H1 (cell line): ENCODE results near the gene TRIM50. TPM values are rescaled to one million over a fixed set of nuclear protein-coding genes. Genes with fewer than 3 reads are reported as not detected.
A peak's percentile ranks its signal among the peaks of the same experiment; 100 is the strongest.

Experiments used
- CTCF ChIA-PET: fragments of 300-600 bp; sonication (Branson Sonifier 250); formaldehyde crosslinking; loops from one replicate; lab custom pipeline; 2021; ENCODE audit not compliant: partially characterized antibody; lab: Charles Lee
- POLR2A ChIA-PET: fragments of 300-600 bp; sonication (Branson Sonifier 250); formaldehyde crosslinking; loops from one replicate; lab custom pipeline; 2021; ENCODE audit warnings: inconsistent platforms; ENCODE audit not compliant: partially characterized antibody; lab: Charles Lee
- DNase-seq, 2 experiments: peaks; one replicate each; pipeline versions ENCODE4 v3.0.0 to v3.0.0-alpha.2; 2010 to 2022; ENCODE audit warnings: low spot score in 2 of 2, low read depth in 1 of 2, mixed read lengths in 1 of 2
- FAIRE-seq: peaks from 2 replicates; lab custom pipeline; 2011; peaks lifted over from hg19 to GRCh38; lab: Jason Lieb, UNC
- H2AFZ ChIP-seq: 2 replicates; pipeline ENCODE4 v1.8.1; 2012; ENCODE audit warnings: low read length, inconsistent platforms
- H2AK5ac ChIP-seq: 2 replicates; pipeline ENCODE4 v1.6.1; 2013; ENCODE audit warnings: low read depth, low read length
- H2BK120ac ChIP-seq: replicated peaks from 2 replicates; pipeline ENCODE3; 2013; ENCODE audit warnings: low read depth, low read length, inconsistent platforms
- H2BK12ac ChIP-seq: 2 replicates; pipeline ENCODE4 v1.6.1; 2013; ENCODE audit warnings: low read depth, low read length
- H2BK15ac ChIP-seq: 2 replicates; pipeline ENCODE4 v1.6.1; 2013; ENCODE audit warnings: low read length
- H2BK20ac ChIP-seq: 2 replicates; pipeline ENCODE4 v1.6.1; 2013; ENCODE audit warnings: low read length
- H2BK5ac ChIP-seq: 2 replicates; pipeline ENCODE4 v1.6.1; 2013; ENCODE audit warnings: low read depth, low read length
- H3K14ac ChIP-seq: 2 replicates; pipeline ENCODE4 v1.6.1; 2013; ENCODE audit warnings: inconsistent platforms; ENCODE audit not compliant: insufficient read length
- H3K18ac ChIP-seq: 2 replicates; pipeline ENCODE4 v1.6.1; 2013; ENCODE audit warnings: low read length; ENCODE audit errors: extremely low read depth
- H3K23ac ChIP-seq: 2 replicates; pipeline ENCODE4 v1.6.1; 2013; ENCODE audit warnings: inconsistent platforms; ENCODE audit not compliant: insufficient read length
- H3K23me2 ChIP-seq: 2 replicates; pipeline ENCODE4 v1.6.1; 2013; ENCODE audit warnings: low read depth, low read length
- H3K27ac ChIP-seq: 2 replicates; pipeline ENCODE4 v1.6.1; 2011; ENCODE audit warnings: low read depth, low read length, inconsistent platforms
- H3K27me3 ChIP-seq, 4 experiments: replicated peaks in 1 of 4; 1 replicate in 1 of 4; 2 replicates in 3 of 4; pipeline versions ENCODE4 v1.6.1 to v1.8.1; 2011 to 2013; ENCODE audit warnings: low read length in 3 of 4, mild to moderate bottlenecking in 3 of 4, inconsistent platforms in 2 of 4, mixed read lengths in 2 of 4, moderate library complexity in 1 of 4; ENCODE audit not compliant: control insufficient read depth in 3 of 4, insufficient read depth in 3 of 4; ENCODE audit errors: extremely low read depth in 1 of 4
- H3K36me3 ChIP-seq, 4 experiments: 2 replicates each; pipeline versions ENCODE4 v1.6.1 to v1.8.1; 2011 to 2013; ENCODE audit warnings: mild to moderate bottlenecking in 4 of 4, low read length in 3 of 4, moderate library complexity in 2 of 4, control low read depth in 1 of 4, inconsistent platforms in 1 of 4; ENCODE audit not compliant: insufficient read depth in 4 of 4, control insufficient read depth in 2 of 4
- H3K4ac ChIP-seq: replicated peaks from 2 replicates; pipeline ENCODE3; 2013; ENCODE audit warnings: low read length, low read depth, mixed read lengths, inconsistent platforms; ENCODE audit not compliant: insufficient read length
- H3K4me1 ChIP-seq, 4 experiments: replicated peaks in 1 of 4; 1 replicate in 1 of 4; 2 replicates in 3 of 4; pipeline versions ENCODE4 v1.6.1 to v1.8.1; 2011 to 2013; ENCODE audit warnings: low read length in 3 of 4, inconsistent platforms in 2 of 4, mixed read lengths in 1 of 4; ENCODE audit not compliant: insufficient read depth in 4 of 4, control insufficient read depth in 3 of 4
- H3K4me2 ChIP-seq, 2 experiments: 2 replicates each; pipeline versions ENCODE4 v1.6.1 to v1.8.1; 2011 to 2013; ENCODE audit warnings: low read depth in 2 of 2, low read length in 2 of 2, control low read depth in 1 of 2, inconsistent platforms in 1 of 2, mild to moderate bottlenecking in 1 of 2; ENCODE audit not compliant: insufficient read depth in 1 of 2
- H3K4me3 ChIP-seq, 4 experiments: fragments of 200-600, 300-600 bp in 1 of 4; sonication (generic), shearing (Covaris generic), sonication (Bioruptor Twin) in 1 of 4; 2 replicates each; pipeline versions ENCODE4 v1.5.1 to v1.8.1; 2011 to 2016; ENCODE audit warnings: low read length in 4 of 4, low read depth in 3 of 4, control low read depth in 2 of 4, inconsistent platforms in 2 of 4, mild to moderate bottlenecking in 2 of 4, mixed read lengths in 1 of 4, moderate library complexity in 1 of 4; ENCODE audit not compliant: insufficient read depth in 2 of 4; ENCODE audit errors: extremely low read depth in 1 of 4
- H3K56ac ChIP-seq: replicated peaks from 2 replicates; pipeline ENCODE3; 2013; ENCODE audit warnings: low read depth, mild to moderate bottlenecking, mixed read lengths, low read length, inconsistent platforms; ENCODE audit not compliant: insufficient read length
- H3K79me1 ChIP-seq: 2 replicates; pipeline ENCODE4 v1.6.1; 2013; ENCODE audit warnings: low read depth, low read length, control low read depth
- H3K79me2 ChIP-seq, 2 experiments: 2 replicates each; pipeline versions ENCODE4 v1.6.1 to v1.8.1; 2012 to 2013; ENCODE audit warnings: low read length in 2 of 2, mild to moderate bottlenecking in 2 of 2, inconsistent platforms in 1 of 2; ENCODE audit not compliant: insufficient read depth in 2 of 2, control insufficient read depth in 1 of 2
- H3K9ac ChIP-seq, 4 experiments: replicated peaks in 1 of 4; 1 replicate in 1 of 4; 2 replicates in 3 of 4; pipeline versions ENCODE4 v1.6.1 to v1.8.1; 2011 to 2013; ENCODE audit warnings: low read depth in 3 of 4, low read length in 3 of 4, control low read depth in 2 of 4, mild to moderate bottlenecking in 2 of 4, moderate library complexity in 2 of 4, inconsistent platforms in 1 of 4; ENCODE audit errors: extremely low read depth in 1 of 4
- H3K9me3 ChIP-seq, 2 experiments: 2 replicates each; pipeline versions ENCODE4 v1.6.1 to v1.8.1; 2012 to 2013; ENCODE audit warnings: mild to moderate bottlenecking in 2 of 2, moderate library complexity in 2 of 2, control low read depth in 1 of 2, inconsistent platforms in 1 of 2, low read depth in 1 of 2, low read length in 1 of 2, mixed read lengths in 1 of 2; ENCODE audit not compliant: insufficient read depth in 2 of 2
- H4K20me1 ChIP-seq, 2 experiments: replicated peaks in 1 of 2; 2 replicates each; pipeline versions ENCODE3 to v1.8.1; 2011 to 2013; ENCODE audit warnings: inconsistent platforms in 2 of 2, low read length in 2 of 2, mild to moderate bottlenecking in 1 of 2; ENCODE audit not compliant: insufficient read depth in 2 of 2, control insufficient read depth in 1 of 2
- H4K5ac ChIP-seq: 2 replicates; pipeline ENCODE4 v1.6.1; 2013; ENCODE audit warnings: low read length, low read depth, mixed read lengths, inconsistent platforms; ENCODE audit not compliant: insufficient read length
- H4K8ac ChIP-seq: 2 replicates; pipeline ENCODE4 v1.8.0; 2013; ENCODE audit warnings: mild to moderate bottlenecking, moderate library complexity, low read length, inconsistent platforms; ENCODE audit not compliant: insufficient read depth; ENCODE audit errors: extremely low read depth
- H4K91ac ChIP-seq: replicated peaks from 2 replicates; pipeline ENCODE3; 2013; ENCODE audit warnings: low read length, mixed read lengths, inconsistent platforms; ENCODE audit not compliant: insufficient read length
- BCL11A ChIP-seq, 2 experiments: IDR thresholded peaks; one replicate each; pipeline ENCODE4 v1.6.1; 2011; ENCODE audit warnings: low read depth in 2 of 2, low read length in 2 of 2, mild to moderate bottlenecking in 2 of 2
- CREB1 ChIP-seq: IDR thresholded peaks from 2 replicates; pipeline ENCODE4 v1.6.1; 2012; ENCODE audit warnings: inconsistent platforms
- HDAC6 ChIP-seq: IDR thresholded peaks from one replicate; pipeline ENCODE4 v1.7.1; 2012; ENCODE audit warnings: low read depth, mild to moderate bottlenecking, inconsistent platforms, low read length, moderate library complexity
- POLR2AphosphoS5 ChIP-seq: IDR thresholded peaks from 2 replicates; pipeline ENCODE4 v1.6.1; 2011; ENCODE audit warnings: low read depth, low read length
- SIN3A ChIP-seq, 2 experiments: IDR thresholded peaks in 1 of 2; conservative IDR thresholded peaks in 1 of 2; 2 replicates each; pipeline ENCODE4 v1.6.1; 2011 to 2012; ENCODE audit warnings: low read length in 2 of 2, improper control_type of control experiment in 1 of 2, low read depth in 1 of 2, mild to moderate bottlenecking in 1 of 2
- WGBS, 2 experiments: shearing (Covaris generic) in 1 of 2; methylation state at CpG; one replicate each; pipeline versions ENCODE4 v1.1.6 to v1.1.7; 2013 to 2015; ENCODE audit warnings: low lambda C conversion rate in 2 of 2, mixed read lengths in 2 of 2, inconsistent platforms in 1 of 2, low coverage in 1 of 2, missing lambda C conversion rate in 1 of 2; ENCODE audit not compliant: insufficient replicate concordance in 2 of 2, insufficient coverage in 1 of 2, insufficient read length in 1 of 2; ENCODE audit errors: extremely low coverage in 1 of 2, missing lambda C conversion rate in 1 of 2; 5-methylcytosine and 5-hydroxymethylcytosine counted together
- polyA plus RNA-seq, 7 experiments: library from polyadenylated mRNA; depleted of rRNA in 3 of 7; stranded (reverse) in 5 of 7; unstranded in 2 of 7; fragments of >200 nt in 5 of 7; fragments of 200-250 nt in 2 of 7; gene quantifications; 1 replicate in 5 of 7; 2 replicates in 1 of 7; 4 replicates in 1 of 7; pipeline versions ENCODE4 v1.2.1 to v1.2.3, GENCODE V29; 2011 to 2013; ENCODE audit warnings: missing spikeins in 2 of 7, mixed read lengths in 2 of 7
- total RNA-seq: library from RNA; stranded (reverse); fragmentation: NEBNext Ultra II Directional; extraction: Animal tissue kit (Norgen Biotek cat#: 25700); gene quantifications from 2 replicates; pipeline ENCODE4 v1.2.1, GENCODE V29; 2021

TRIM50 gene
- total and polyA plus RNA-seq, 2 of the 8 experiments (the other 6 are each of a cell fraction or from before 2014, with no cell fraction given): 0.12 TPM; not detected in 1

GRCh38 chr7:73345951-73346350 is 18.1 kb upstream of the TRIM50 start:
- WGBS, 2 experiments: 66% methylated on average over 8 of the region's 8 CpGs; no CpG with 5 or more reads in 1 of the 2 experiments
- Histone ChIP-seq H2BK12ac (no peak overlapping the region), H3K14ac (no peak overlapping the region), H3K23me2 (no peaks in the 10 kb centered on the region), H2AK5ac (no peak overlapping the region), H4K8ac (no peak overlapping the region), H3K4me2 (no peak overlapping the region), H2BK20ac (no peak overlapping the region), H2BK15ac (no peak overlapping the region), H4K20me1 (no peaks in the 10 kb centered on the region), H3K9me3 (no peaks in the 10 kb centered on the region), H3K18ac (no peak overlapping the region), H4K5ac (no peak overlapping the region)
- POLR2A ChIA-PET: no interaction called here
- no peak for DNase-seq
- no peak for TF ChIP-seq SIN3A (conservative IDR thresholded peaks at IDR 0.05 in 1 of 2, IDR thresholded peaks at IDR 0.05 in 1 of 2; ENCODE audit: low read depth in 1 of 2, low read length in 2 of 2)
- no peak for TF ChIP-seq BCL11A (IDR thresholded peaks at IDR 0.05; ENCODE audit: low read depth in 2 of 2, low read length in 2 of 2)
- TF ChIP-seq HDAC6: no peak
- TF ChIP-seq POLR2AphosphoS5: no peak
- TF ChIP-seq CREB1: no peak
- TF ChIP-seq, all 59 proteins: peak for 0
- H3K79me2 ChIP-seq: no peaks in the 10 kb centered on the region
- H2BK120ac ChIP-seq: no peak overlapping the region
- no peak for FAIRE-seq
- H2AFZ ChIP-seq: 0 out of 2 replicates have a peak overlapping the region, but pooled peaks have one; percentile 74
- no peaks in the 10 kb centered on the region; a peak in 1 of 7 replicates for H3K27me3 ChIP-seq
- no peak overlapping the region for H3K9ac ChIP-seq
- H3K79me1 ChIP-seq: no peaks in the 10 kb centered on the region
- no peak overlapping the region for H4K91ac ChIP-seq
- H3K4me1 ChIP-seq: peaks cover 0 to 11% (median 1%) of the 10 kb centered on the region in 4 experiments; a peak in 3 of 7 replicates
- H3K4ac ChIP-seq: no peak overlapping the region
- H3K36me3 ChIP-seq: no peaks in the 10 kb centered on the region
- H3K27ac ChIP-seq: no peak overlapping the region
- CTCF ChIA-PET: interaction anchor here (0.9 to 2.5 kb wide), 9 partner anchors 10 to 107 kb away, joined by 3 to 7 read pairs (median 3); no protein-coding TSS in a partner anchor
- H3K23ac ChIP-seq: no peak overlapping the region
- no peak overlapping the region for H3K56ac ChIP-seq
- no peak overlapping the region for H3K4me3 ChIP-seq
- no peak overlapping the region for H2BK5ac ChIP-seq
